GM19193 (cell line): ENCODE measurements around the gene KCNMA1.

Experiments
- POLR2A ChIP-seq: IDR thresholded peaks from 4 replicates; pipeline ENCODE4 v1.6.1; 2011; ENCODE audit not compliant: insufficient read depth, insufficient read length; ENCODE audit errors: extremely low read depth

Gene KCNMA1

GRCh38 chr10:77377678-77378352 is 259.8 kb downstream of the KCNMA1 start:
- no peak for TF ChIP-seq POLR2A

- no peak for TF ChIP-seq POLR2A
Observed at GRCh38 chr10:77377034-77377433, 260.6 kb downstream of the KCNMA1 start.

GRCh38 chr10:77374189-77374656 is 263.4 kb downstream of the KCNMA1 start:
- no peak for TF ChIP-seq POLR2A

GRCh38 chr10:77371848-77372799 is 265.5 kb downstream of the KCNMA1 start:
- no peak for TF ChIP-seq POLR2A

- TF ChIP-seq POLR2A, result no peak
Observed at GRCh38 chr10:77371421-77371820, 266.2 kb downstream of the KCNMA1 start.

GRCh38 chr10:77368006-77368405 is 269.6 kb downstream of the KCNMA1 start:
- TF ChIP-seq POLR2A, result no peak

- no peak for TF ChIP-seq POLR2A
Observed at GRCh38 chr10:77363210-77363609, 274.4 kb downstream of the KCNMA1 start.

- TF ChIP-seq POLR2A, result no peak
Observed at GRCh38 chr10:77361831-77362230, 275.8 kb downstream of the KCNMA1 start.

- TF ChIP-seq POLR2A, result no peak
Observed at GRCh38 chr10:77361426-77361825, 276.2 kb downstream of the KCNMA1 start.

- TF ChIP-seq POLR2A, result no peak
Observed at GRCh38 chr10:77360835-77361234, 276.8 kb downstream of the KCNMA1 start.

- TF ChIP-seq POLR2A, result no peak
Observed at GRCh38 chr10:77359950-77360520, 277.6 kb downstream of the KCNMA1 start.

- TF ChIP-seq POLR2A, result no peak
Observed at GRCh38 chr10:77359287-77359691, 278.3 kb downstream of the KCNMA1 start.

- TF ChIP-seq POLR2A, result no peak
Observed at GRCh38 chr10:77358656-77359055, 279.0 kb downstream of the KCNMA1 start.

GRCh38 chr10:77357611-77358310 is 279.8 kb downstream of the KCNMA1 start:
- TF ChIP-seq POLR2A, result no peak

- no peak for TF ChIP-seq POLR2A
Observed at GRCh38 chr10:77357185-77357584, 280.4 kb downstream of the KCNMA1 start.
